GM23248 (cell line): Measurements from ENCODE around the gene IL20RA. TPM values are rescaled to one million over a fixed set of nuclear protein-coding genes. Genes with fewer than 3 reads are reported as not detected.

Experiments used
- DNase-seq: peaks from one replicate; pipeline ENCODE4 v3.0.0-alpha.2; 2015
- H2AFZ ChIP-seq: fragments of 200-600 bp; sonication (generic); 2 replicates; pipeline ENCODE4 v1.6.1; 2016; ENCODE audit warnings: antibody characterized with exemption
- H3F3A ChIP-seq: fragments of 200-600 bp; sonication (generic); 2 replicates; pipeline ENCODE4 v1.6.1; 2016; ENCODE audit warnings: mild to moderate bottlenecking, antibody characterized with exemption, mixed run types; ENCODE audit not compliant: insufficient read depth
- H3K27ac ChIP-seq: fragments of 200-600 bp; sonication (generic); 2 replicates; pipeline ENCODE4 v1.5.1; 2016; ENCODE audit warnings: mild to moderate bottlenecking
- H3K27me3 ChIP-seq: fragments of 200-600 bp; sonication (generic); replicated peaks from 2 replicates; pipeline ENCODE4 v1.6.1; 2016; ENCODE audit warnings: mild to moderate bottlenecking; ENCODE audit not compliant: insufficient read depth
- H3K36me3 ChIP-seq: fragments of 200-600 bp; sonication (generic); 2 replicates; pipeline ENCODE4 v1.6.1; 2016; ENCODE audit warnings: low read depth, mild to moderate bottlenecking
- H3K4me1 ChIP-seq: fragments of 200-600 bp; sonication (generic); 2 replicates; pipeline ENCODE4 v1.6.1; 2016; ENCODE audit warnings: mild to moderate bottlenecking; ENCODE audit not compliant: insufficient read depth
- H3K4me2 ChIP-seq: fragments of 200-600 bp; sonication (generic); one replicate; pipeline ENCODE4 v1.6.1; 2016; ENCODE audit warnings: mild to moderate bottlenecking; ENCODE audit not compliant: unreplicated experiment
- H3K4me3 ChIP-seq: fragments of 200-600 bp; sonication (generic); 2 replicates; pipeline ENCODE4 v1.5.1; 2016; ENCODE audit warnings: mild to moderate bottlenecking
- H3K79me2 ChIP-seq: fragments of 200-600 bp; sonication (generic); 2 replicates; pipeline ENCODE4 v1.6.1; 2016; ENCODE audit warnings: mild to moderate bottlenecking; ENCODE audit not compliant: insufficient read depth
- H3K9ac ChIP-seq: fragments of 200-600 bp; sonication (generic); 2 replicates; pipeline ENCODE4 v1.6.1; 2016; ENCODE audit warnings: mild to moderate bottlenecking
- H3K9me2 ChIP-seq: fragments of 200-600 bp; sonication (generic); 2 replicates; pipeline ENCODE4 v1.6.1; 2016; ENCODE audit warnings: mixed run types, mild to moderate bottlenecking, moderate library complexity; ENCODE audit not compliant: insufficient read depth
- H3K9me3 ChIP-seq: fragments of 200-600 bp; sonication (generic); one replicate; pipeline ENCODE4 v1.6.1; 2017; ENCODE audit warnings: low read depth
- H4K20me1 ChIP-seq: fragments of 200-600 bp; sonication (generic); 2 replicates; pipeline ENCODE4 v1.6.0; 2016; ENCODE audit not compliant: insufficient read depth
- EZH2 ChIP-seq: fragments of 200-600 bp; sonication (generic); IDR thresholded peaks from 2 replicates; pipeline ENCODE4 v1.6.1; 2018; ENCODE audit warnings: antibody characterized with exemption, mild to moderate bottlenecking; ENCODE audit not compliant: insufficient read depth, poor library complexity, severe bottlenecking
- EZH2phosphoT487 ChIP-seq: fragments of 200-600 bp; sonication (generic); IDR thresholded peaks from 2 replicates; pipeline ENCODE4 v1.6.1; 2018; ENCODE audit warnings: antibody characterized with exemption, moderate library complexity, mild to moderate bottlenecking, low read depth; ENCODE audit not compliant: insufficient read depth
- WGBS, 2 experiments: methylation state at CpG; one replicate each; pipeline ENCODE4 v1.1.6; 2015 to 2017; ENCODE audit warnings: low lambda C conversion rate in 2 of 2, low coverage in 1 of 2; ENCODE audit errors: missing lambda C conversion rate in 2 of 2; 5-methylcytosine and 5-hydroxymethylcytosine counted together
- in situ Hi-C: fragments of 300-500 bp; cut with MboI; formaldehyde crosslinking; loops from 2 replicates; pipeline ENCODE4 v1.15.0; 2020
- polyA plus RNA-seq: library from polyadenylated mRNA; unstranded; fragments of >200 nt; fragmentation: Nextera tagmentation; extraction: Ambion mirVana; gene quantifications from 2 replicates; pipeline ENCODE4 v1.2.1, GENCODE V29; 2016
- total RNA-seq: library from RNA; depleted of rRNA; stranded (reverse); fragments of >200 nt; shearing (Covaris generic); gene quantifications from 2 replicates; pipeline ENCODE4 v1.2.3, GENCODE V29; 2014

The IL20RA gene
- total and polyA plus RNA-seq, 2 experiments from 2014 or later: not detected

GRCh38 chr6:137011406-137011805, 33.4 kb downstream of the IL20RA start:
- H3F3A ChIP-seq: no peaks in the 10 kb centered on the region
- H3K9ac ChIP-seq: no peak overlapping the region
- no peaks in the 10 kb centered on the region for H3K27me3 ChIP-seq
- H4K20me1 ChIP-seq: no peaks in the 10 kb centered on the region
- no peak for DNase-seq
- H2AFZ ChIP-seq: no peak overlapping the region
- H3K4me3 ChIP-seq: no peak overlapping the region
- WGBS, 2 experiments: 64 to 67% methylated on average over 2 of the region's 2 CpGs
- H3K36me3 ChIP-seq: no peaks in the 10 kb centered on the region
- no peak overlapping the region for H3K27ac ChIP-seq
- no peaks in the 10 kb centered on the region for H3K4me1 ChIP-seq
- no peak overlapping the region for H3K4me2 ChIP-seq
- in situ Hi-C loops: no loop called here
- H3K9me2 ChIP-seq: no peaks in the 10 kb centered on the region
- no peaks in the 10 kb centered on the region for H3K79me2 ChIP-seq
- H3K9me3 ChIP-seq: no peaks in the 10 kb centered on the region
- no peak for TF ChIP-seq EZH2
- TF ChIP-seq EZH2phosphoT487: no peak

GRCh38 chr6:137010128-137010718, 34.5 kb downstream of the IL20RA start:
- in situ Hi-C loops: no loop called here
- no peak for TF ChIP-seq EZH2
- no peak for TF ChIP-seq EZH2phosphoT487
- Histone ChIP-seq H3F3A (no peaks in the 10 kb centered on the region), H3K4me2 (no peak overlapping the region), H2AFZ (no peak overlapping the region), H3K27me3 (no peaks in the 10 kb centered on the region), H3K27ac (no peak overlapping the region), H3K36me3 (no peaks in the 10 kb centered on the region), H3K79me2 (no peaks in the 10 kb centered on the region), H3K9me3 (no peaks in the 10 kb centered on the region), H4K20me1 (no peaks in the 10 kb centered on the region), H3K4me3 (no peak overlapping the region), H3K9ac (no peak overlapping the region), H3K9me2 (no peaks in the 10 kb centered on the region), H3K4me1 (no peaks in the 10 kb centered on the region)
- DNase-seq: no peak
- WGBS, 2 experiments: 82 to 83% methylated on average over 4 of the region's 4 CpGs

- no peak for TF ChIP-seq EZH2phosphoT487
- TF ChIP-seq EZH2: no peak
- 44 to 48% methylated on average over 9 of the region's 9 CpGs for WGBS, 2 experiments
- H3K9me2 ChIP-seq: no peaks in the 10 kb centered on the region
- H3K27me3 ChIP-seq: no peaks in the 10 kb centered on the region
- no peak overlapping the region for H3K4me3 ChIP-seq
- no peak for DNase-seq
- H3K9me3 ChIP-seq: no peaks in the 10 kb centered on the region
- H3F3A ChIP-seq: no peaks in the 10 kb centered on the region
- no peak overlapping the region for H3K27ac ChIP-seq
- H3K9ac ChIP-seq: no peak overlapping the region
- no peaks in the 10 kb centered on the region for H4K20me1 ChIP-seq
- in situ Hi-C loops: no loop called here
- no peak overlapping the region for H3K4me2 ChIP-seq
- H3K79me2 ChIP-seq: no peaks in the 10 kb centered on the region
- H2AFZ ChIP-seq: no peak overlapping the region
- no peaks in the 10 kb centered on the region for H3K36me3 ChIP-seq
- no peaks in the 10 kb centered on the region for H3K4me1 ChIP-seq
Observed at GRCh38 chr6:137008204-137008603, 36.6 kb downstream of the IL20RA start.

GRCh38 chr6:137006056-137006455, 38.7 kb downstream of the IL20RA start:
- 73 to 74% methylated on average over 9 of the region's 9 CpGs for WGBS, 2 experiments

GRCh38 chr6:137005073-137005472, 39.7 kb downstream of the IL20RA start:
- Histone ChIP-seq H3K4me1 (no peaks in the 10 kb centered on the region), H3K4me3 (no peak overlapping the region), H2AFZ (no peak overlapping the region), H3K36me3 (no peaks in the 10 kb centered on the region), H3K9me2 (no peaks in the 10 kb centered on the region), H3F3A (no peaks in the 10 kb centered on the region), H3K27me3 (no peaks in the 10 kb centered on the region; the same call in 1 of the 2 replicates), H4K20me1 (no peaks in the 10 kb centered on the region), H3K9ac (no peak overlapping the region), H3K27ac (no peak overlapping the region), H3K4me2 (no peak overlapping the region), H3K9me3 (no peaks in the 10 kb centered on the region), H3K79me2 (no peaks in the 10 kb centered on the region)
- no peak for DNase-seq
- in situ Hi-C loops: no loop called here
- 71 to 78% methylated on average over 6 of the region's 6 CpGs for WGBS, 2 experiments
- TF ChIP-seq EZH2phosphoT487: no peak
- no peak for TF ChIP-seq EZH2

More at GRCh38 chr6:137006056-137006455, 38.7 kb downstream of the IL20RA start:
- TF ChIP-seq EZH2 (no peak), EZH2phosphoT487 (no peak)
- Histone ChIP-seq H3K9ac (no peak overlapping the region), H3K36me3 (no peaks in the 10 kb centered on the region), H4K20me1 (no peaks in the 10 kb centered on the region), H3K27me3 (no peaks in the 10 kb centered on the region; the same call in 1 of the 2 replicates), H2AFZ (no peak overlapping the region), H3K4me3 (no peak overlapping the region), H3K4me1 (no peaks in the 10 kb centered on the region), H3K9me2 (no peaks in the 10 kb centered on the region), H3K27ac (no peak overlapping the region), H3K9me3 (no peaks in the 10 kb centered on the region), H3K79me2 (no peaks in the 10 kb centered on the region), H3F3A (no peaks in the 10 kb centered on the region), H3K4me2 (no peak overlapping the region)
- in situ Hi-C loops: no loop called here
- no peak for DNase-seq
